ENCODE measurements around the gene KIF4B.
"Not testable (repeated sequence)": the region's sequence is repeated elsewhere in the genome, so short reads cannot be mapped to it uniquely, and the experiment has no call there.

Gene KIF4B

DNA sequence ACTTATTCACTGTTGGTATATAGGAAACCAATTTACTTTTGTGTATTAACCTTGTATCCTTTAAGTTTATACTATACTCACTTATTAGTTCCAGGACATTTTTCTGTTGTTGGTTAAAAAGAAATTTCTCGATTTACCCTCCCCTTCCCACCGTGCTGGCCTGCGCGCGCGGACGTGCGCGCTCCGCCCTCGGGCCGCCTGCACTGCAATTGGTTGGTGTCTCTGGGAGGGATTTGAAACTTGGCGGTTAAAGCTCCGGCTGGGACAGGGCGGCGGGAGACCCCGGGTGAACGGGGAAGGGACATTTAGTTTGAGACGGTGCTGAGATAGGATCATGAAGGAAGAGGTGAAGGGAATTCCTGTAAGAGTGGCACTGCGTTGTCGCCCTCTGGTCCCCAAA lies at the start of gene KIF4B:
Gene KIF4B, plus strand, starts transcription at position 230 of the 400 bp plus-strand sequence. Its CDS starts 105 bp downstream, at position 335.
- no peak for DNase-seq

- no peak for DNase-seq
Measured at GRCh38 chr5:154966081-154966841, 47.3 kb upstream of the KIF4B start.

DNA sequence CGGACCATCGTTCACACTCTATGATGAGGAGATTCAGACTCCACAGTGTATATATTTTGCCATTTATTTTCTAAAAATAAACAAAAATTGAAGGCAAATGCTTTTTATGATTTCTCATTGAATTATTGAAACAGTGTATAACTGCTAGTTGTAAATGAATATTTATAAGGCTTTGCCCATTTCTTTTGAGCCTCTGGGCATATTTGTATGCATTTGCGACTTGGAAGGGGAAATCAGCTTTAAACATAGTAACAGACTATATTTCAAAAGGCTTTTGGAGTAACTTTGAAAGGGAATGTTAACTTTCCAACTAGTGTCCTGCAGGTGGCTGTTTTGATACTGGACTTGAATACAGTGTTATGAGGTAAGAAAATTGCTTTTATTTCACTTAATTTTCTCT lies 46.7 kb upstream of the KIF4B start:
- no peak for DNase-seq

- DNase-seq = no peak
Measured at GRCh38 chr5:154967421-154968024, 46.0 kb upstream of the KIF4B start.

DNA sequence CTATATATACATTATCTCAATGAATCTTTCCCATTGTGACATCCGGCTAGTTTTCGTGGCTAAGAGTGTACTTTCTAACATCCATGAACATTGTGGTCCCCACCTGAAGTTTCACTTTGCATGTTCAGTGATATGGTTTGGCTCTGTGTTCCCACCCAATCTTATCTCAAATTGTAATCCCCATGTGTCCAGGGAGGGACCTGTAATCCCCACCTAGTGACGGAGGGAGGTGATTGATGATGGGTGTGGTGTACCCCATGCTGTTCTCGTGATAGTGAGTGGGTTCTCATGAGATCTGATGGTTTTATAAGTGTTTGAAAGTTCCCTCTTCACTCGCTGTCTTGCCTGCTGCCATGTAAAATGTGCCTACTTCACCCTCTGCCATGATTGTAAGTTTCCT lies 44.6 kb upstream of the KIF4B start:
- DNase-seq = no peak

DNA sequence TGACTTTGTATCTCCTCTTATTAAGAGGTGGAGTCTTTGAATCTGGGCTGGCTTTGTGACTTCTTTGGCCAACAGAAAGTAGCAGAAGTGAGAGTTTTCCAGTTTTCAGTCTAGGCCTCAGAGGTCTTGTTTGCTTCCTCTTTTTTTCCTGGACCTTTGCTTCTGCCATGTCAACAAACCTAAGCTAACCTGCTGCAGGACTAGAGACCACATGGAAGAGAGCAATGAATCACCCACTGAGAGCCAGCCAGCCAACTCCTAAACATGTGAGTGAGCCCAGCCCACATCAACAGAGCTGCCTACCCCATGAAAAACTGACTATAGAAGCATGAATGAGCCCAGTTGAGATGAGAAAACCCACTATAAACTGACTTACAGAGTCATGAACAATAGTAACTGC lies 42.8 kb upstream of the KIF4B start:
- no peak for DNase-seq

GRCh38 chr5:154971501-154971900 lies 42.1 kb upstream of the KIF4B start:
- no peak for DNase-seq

GRCh38 chr5:154972476-154973080 lies 41.0 kb upstream of the KIF4B start:
- DNase-seq = no peak

GRCh38 chr5:154976082-154976481 lies 37.5 kb upstream of the KIF4B start:
- DNase-seq = not testable (repeated sequence)

DNA sequence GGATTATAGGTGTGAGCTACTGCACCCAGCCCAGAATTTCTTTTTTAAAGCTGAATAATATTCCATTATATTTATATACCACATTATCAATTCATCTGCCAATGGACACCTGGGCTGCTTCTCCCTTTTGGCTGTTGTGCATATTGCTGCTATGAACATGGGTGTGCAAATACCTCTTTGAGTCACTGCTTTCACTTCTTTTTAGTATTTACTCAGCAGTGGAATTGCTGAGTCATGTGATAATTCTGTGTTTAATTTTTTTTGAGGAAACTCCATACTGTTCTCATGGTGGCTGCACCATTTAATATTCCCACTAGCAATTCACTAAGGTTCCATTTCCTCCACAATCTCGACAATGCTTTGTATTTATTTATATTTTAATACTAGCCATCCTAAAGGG lies 36.1 kb upstream of the KIF4B start:
- no peak for DNase-seq

DNA sequence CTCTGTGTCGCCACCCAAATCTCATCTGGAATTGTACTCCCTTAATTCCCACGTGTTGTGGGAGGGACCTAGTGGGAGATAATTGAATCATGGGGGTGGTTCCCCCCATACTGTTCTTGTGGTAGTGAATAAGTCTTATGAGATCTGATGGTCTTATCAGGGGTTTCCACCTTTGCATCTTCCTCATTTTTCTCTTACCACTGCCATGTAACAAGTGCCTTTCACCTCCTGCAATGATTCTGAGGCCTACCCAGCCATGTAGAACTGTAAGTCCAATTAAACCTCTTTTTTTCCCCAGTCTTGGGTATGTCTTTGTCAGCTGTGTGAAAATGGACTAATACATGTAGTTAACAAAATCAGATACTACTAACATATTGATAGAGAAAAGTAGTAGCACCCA lies 35.3 kb upstream of the KIF4B start:
- not testable (repeated sequence) for DNase-seq

DNA sequence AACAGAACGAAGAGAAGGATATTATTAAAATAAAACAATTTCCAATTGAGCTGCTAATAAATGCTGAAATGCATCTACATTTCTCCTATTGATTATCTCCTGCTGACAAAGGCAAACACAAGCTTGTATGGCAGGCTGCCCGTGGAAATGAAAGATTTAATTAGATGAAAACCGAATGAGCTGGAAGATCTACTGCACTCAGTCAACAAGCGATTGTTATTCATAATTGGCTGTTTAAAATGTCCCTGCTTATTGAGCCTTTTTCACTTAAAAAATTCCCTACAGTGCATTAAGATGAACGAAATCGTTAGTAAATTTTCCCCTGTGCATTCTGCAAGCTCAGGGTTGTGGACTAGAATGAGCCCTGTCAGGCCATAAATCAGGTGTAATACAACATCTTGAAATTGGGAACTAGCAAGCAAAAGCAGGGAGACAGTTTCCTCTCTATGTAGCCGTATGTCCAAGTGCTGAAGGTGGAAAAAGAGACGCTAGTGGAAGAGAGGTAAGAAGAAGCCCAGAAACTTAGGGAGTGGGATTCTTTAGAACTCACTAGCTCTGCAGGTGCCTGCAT lies 28.5 kb upstream of the KIF4B start:
- no peak for DNase-seq

- DNase-seq = no peak
Measured at GRCh38 chr5:154986151-154986550, 27.4 kb upstream of the KIF4B start.

GRCh38 chr5:154989626-154990025 lies 23.9 kb upstream of the KIF4B start:
- DNase-seq = no peak

GRCh38 chr5:154993461-154993860 lies 20.1 kb upstream of the KIF4B start:
- no peak for DNase-seq

DNA sequence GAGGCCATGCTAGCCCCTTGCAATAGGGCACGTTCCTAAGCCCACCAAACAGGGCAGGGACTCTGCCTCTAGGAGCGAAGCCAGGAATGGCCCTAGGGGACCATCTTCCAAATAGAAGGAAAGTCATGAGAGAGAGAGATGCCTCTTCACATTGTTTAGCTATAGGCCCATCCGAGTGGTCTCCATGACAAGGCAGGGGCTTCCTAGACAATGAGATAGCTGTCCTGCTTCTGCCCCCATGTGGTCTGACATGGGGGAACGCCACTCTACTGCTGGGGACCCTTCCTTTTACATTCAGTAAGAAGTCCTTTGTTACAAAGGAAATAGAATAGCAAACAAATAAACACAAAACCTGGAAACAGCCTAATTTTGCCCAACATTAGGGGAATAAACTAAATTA lies 17.9 kb upstream of the KIF4B start:
- no peak for DNase-seq

- DNase-seq = no peak
Measured at GRCh38 chr5:154997746-154998145, 15.8 kb upstream of the KIF4B start.

- no peak for DNase-seq
Measured at GRCh38 chr5:154999865-155000264, 13.7 kb upstream of the KIF4B start.

GRCh38 chr5:155001523-155001922 lies 12.0 kb upstream of the KIF4B start:
- no peak for DNase-seq

GRCh38 chr5:155002722-155003121 lies 10.8 kb upstream of the KIF4B start:
- DNase-seq = not testable (repeated sequence)

DNA sequence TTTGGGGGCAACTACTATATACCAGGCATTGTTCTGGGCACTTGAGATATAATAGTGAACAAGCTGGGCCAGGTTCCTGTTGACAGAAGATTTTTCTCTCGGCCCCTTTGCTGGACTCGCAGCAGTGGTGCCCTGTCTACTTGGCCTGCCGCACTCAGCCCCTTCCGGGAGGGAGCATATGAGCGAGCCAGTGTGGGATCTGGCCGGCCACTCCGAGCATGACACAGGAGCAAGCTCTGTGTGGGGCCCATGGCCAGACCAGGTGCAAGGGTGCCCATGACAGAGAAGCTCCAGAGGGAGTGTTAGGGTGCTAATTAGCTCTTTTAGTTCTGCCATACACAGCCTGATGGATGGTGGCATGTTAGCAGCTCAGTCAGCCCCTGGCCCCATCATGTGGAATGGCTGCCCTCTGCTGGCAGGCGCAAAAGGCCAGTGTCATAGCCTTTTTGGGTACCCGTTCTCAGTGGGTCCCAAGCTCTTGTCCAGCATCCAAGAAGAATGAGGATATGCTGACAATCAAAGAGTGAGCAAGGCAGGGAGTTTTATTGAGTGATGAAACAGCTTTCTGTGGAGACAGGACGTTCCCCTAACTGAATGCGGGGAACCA lies 9.3 kb upstream of the KIF4B start:
- no peak for DNase-seq

GRCh38 chr5:155006265-155006664 lies 7.3 kb upstream of the KIF4B start:
- not testable (repeated sequence) for DNase-seq

GRCh38 chr5:155008669-155009068 lies 4.9 kb upstream of the KIF4B start:
- no peak for DNase-seq
